Measurements from ENCODE around the gene NDUFV1. TPM values are rescaled to one million over a fixed set of nuclear protein-coding genes. Genes with fewer than 3 reads are reported as not detected.
"Not testable (repeated sequence)": the region's sequence is repeated elsewhere in the genome, so short reads cannot be mapped to it uniquely, and the experiment has no call there.

NDUFV1 gene
- 214 TPM for polyA plus RNA-seq (2012; ENCODE audit: low read depth, missing spikeins)

DNA sequence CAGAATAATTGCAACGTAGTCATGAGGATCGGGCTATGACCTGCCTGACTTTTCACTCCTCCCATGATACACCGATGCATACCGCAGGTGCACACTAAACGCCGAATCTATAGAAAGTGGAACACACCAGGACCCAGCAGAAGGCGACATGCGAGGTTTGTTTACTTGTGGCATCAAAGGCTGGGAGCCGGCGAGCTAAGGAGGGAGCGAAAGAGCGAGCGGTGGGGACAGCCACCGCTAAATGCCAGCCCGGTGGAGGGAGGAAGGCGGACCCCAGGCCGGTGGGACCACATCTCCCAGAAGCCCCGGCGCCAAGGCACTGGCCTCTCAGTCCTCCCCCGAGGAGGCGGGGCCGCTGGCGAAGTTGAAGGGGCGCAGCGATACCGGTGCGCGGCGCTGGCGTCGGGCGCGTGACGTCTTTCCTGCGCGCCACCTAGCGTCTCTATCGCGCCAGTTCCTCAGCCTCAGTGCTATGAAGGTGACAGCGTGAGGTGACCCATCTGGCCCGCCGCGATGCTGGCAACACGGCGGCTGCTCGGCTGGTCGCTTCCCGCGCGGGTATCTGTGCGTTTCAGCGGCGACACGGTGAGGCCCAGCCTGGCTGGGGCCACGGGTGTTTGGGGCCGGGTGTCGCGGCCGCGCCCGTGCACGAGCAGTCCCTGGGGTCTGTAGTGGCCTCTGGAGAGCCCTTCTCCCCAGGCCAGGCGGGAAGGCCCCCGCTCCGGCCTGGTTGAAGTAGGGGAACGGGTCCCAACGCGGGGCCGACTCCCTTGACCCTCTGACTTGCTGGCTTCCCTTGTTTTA, at the start of gene NDUFV1:
Gene NDUFV1, plus strand, starts transcription at position 445 of the 804 bp plus-strand sequence. Its CDS starts 69 bp downstream, at position 514.
- TF ChIP-seq PAX5 (IDR thresholded peaks at IDR 0.05; ENCODE audit: insufficient read depth, low read length, severe bottlenecking) (no peak), POU2F2 (IDR thresholded peaks at IDR 0.05; ENCODE audit: low read depth, low read length) (0 out of 2 replicates have a peak, but pooled peaks have one; percentile 6), POLR2A (IDR thresholded peaks at IDR 0.05; ENCODE audit: low read depth, low read length) (peak; percentile 78), TAF1 (IDR thresholded peaks at IDR 0.05; ENCODE audit: low read depth, low read length) (peak; percentile 69; the same call in 1 of the 2 replicates), POLR2AphosphoS5 (IDR thresholded peaks at IDR 0.05; ENCODE audit: low read depth, low read length) (peak; percentile 83), SPI1 (IDR thresholded peaks at IDR 0.05; ENCODE audit: low read depth, low read length) (peak; percentile 60)
- DNase-seq (ENCODE audit: insufficient read length, low spot score) (peak; percentile 90), FAIRE-seq (peak; percentile 99)

- DNase-seq (ENCODE audit: insufficient read length, low spot score): no peak
- FAIRE-seq: peak; percentile 80
- TF ChIP-seq SPI1 (IDR thresholded peaks at IDR 0.05; ENCODE audit: low read depth, low read length) (peak; percentile 21; the same call in 1 of the 2 replicates), POLR2AphosphoS5 (IDR thresholded peaks at IDR 0.05; ENCODE audit: low read depth, low read length) (no peak), POU2F2 (IDR thresholded peaks at IDR 0.05; ENCODE audit: low read depth, low read length) (peak; percentile 37; the same call in 1 of the 2 replicates)
Observed at GRCh38 chr11:67558084-67558772, 48.5 kb upstream of the NDUFV1 start.

- FAIRE-seq: peak; percentile 43
- peak; percentile 88 for TF ChIP-seq PAX5 (IDR thresholded peaks at IDR 0.05; ENCODE audit: insufficient read depth, low read length, severe bottlenecking)
- no peak for TF ChIP-seq TAF1 (IDR thresholded peaks at IDR 0.05; ENCODE audit: low read depth, low read length)
- TF ChIP-seq POLR2AphosphoS5 (IDR thresholded peaks at IDR 0.05; ENCODE audit: low read depth, low read length): no peak
- peak; percentile 75; the same call in 1 of the 2 replicates for TF ChIP-seq POU2F2 (IDR thresholded peaks at IDR 0.05; ENCODE audit: low read depth, low read length)
- TF ChIP-seq POLR2A (IDR thresholded peaks at IDR 0.05; ENCODE audit: low read depth, low read length): no peak
- TF ChIP-seq SPI1 (IDR thresholded peaks at IDR 0.05; ENCODE audit: low read depth, low read length): no peak
- DNase-seq (ENCODE audit: insufficient read length, low spot score): no peak
Observed at GRCh38 chr11:67561971-67562619, 44.6 kb upstream of the NDUFV1 start.

DNA sequence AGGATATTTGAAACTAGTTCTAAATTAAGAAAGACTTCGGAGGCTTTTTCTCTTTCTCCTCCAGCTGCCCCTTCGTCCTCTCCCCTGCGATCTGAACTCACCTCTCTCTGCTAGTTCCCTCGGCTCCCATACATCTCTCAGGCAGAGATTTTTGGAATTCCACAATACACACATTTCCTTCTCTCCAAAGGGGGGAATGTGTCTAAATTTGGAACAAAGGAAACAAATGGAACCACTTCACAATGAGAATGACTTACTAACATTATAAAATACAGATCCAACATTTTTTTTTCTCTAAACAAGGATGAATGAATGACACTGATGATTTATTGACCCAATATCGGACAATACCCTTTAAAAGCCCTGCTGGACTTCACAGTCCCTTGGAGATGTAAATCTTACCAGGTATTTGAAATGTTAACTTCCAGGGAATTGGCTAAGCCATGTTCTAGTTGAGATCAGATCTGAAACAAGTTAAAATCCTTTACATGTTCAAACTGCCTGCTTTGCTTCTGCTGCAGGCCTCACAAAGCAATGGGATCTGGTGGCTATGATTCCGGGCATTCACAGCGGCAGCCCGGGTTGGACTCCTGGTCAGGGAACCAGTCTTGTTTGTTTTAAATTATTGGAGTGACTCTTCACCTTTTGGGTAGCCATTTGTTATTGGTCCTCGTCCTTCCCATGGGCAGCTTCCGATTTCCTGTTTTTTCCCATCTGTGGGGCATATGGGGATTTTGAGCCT, 43.6 kb upstream of the NDUFV1 start:
- DNase-seq (ENCODE audit: insufficient read length, low spot score): no peak
- TF ChIP-seq POLR2AphosphoS5 (IDR thresholded peaks at IDR 0.05; ENCODE audit: low read depth, low read length) (no peak), TAF1 (IDR thresholded peaks at IDR 0.05; ENCODE audit: low read depth, low read length) (no peak), POLR2A (IDR thresholded peaks at IDR 0.05; ENCODE audit: low read depth, low read length) (no peak), SPI1 (IDR thresholded peaks at IDR 0.05; ENCODE audit: low read depth, low read length) (no peak), POU2F2 (IDR thresholded peaks at IDR 0.05; ENCODE audit: low read depth, low read length) (no peak), PAX5 (IDR thresholded peaks at IDR 0.05; ENCODE audit: insufficient read depth, low read length, severe bottlenecking) (no peak)
- FAIRE-seq: no peak

DNA sequence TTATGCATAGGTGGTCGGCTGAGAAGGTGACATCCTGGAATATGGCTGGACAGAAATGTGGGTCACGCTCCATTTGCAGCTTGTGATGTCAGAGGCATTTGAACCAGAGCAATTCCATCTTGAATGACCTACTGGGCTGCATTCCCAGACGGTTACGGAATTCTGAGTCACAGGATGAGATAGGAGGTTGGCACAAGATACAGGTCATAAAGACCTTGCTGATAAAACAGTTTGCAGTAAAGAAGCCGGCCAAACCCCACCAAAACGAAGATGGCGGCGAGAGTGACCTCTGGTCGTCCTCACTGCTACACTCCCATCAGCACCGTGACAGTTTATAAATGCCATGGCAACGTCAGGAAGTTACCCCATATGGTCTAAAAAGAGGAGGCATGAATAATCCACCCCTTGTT, 43.0 kb upstream of the NDUFV1 start:
- not testable (repeated sequence) for DNase-seq (ENCODE audit: insufficient read length, low spot score); FAIRE-seq

GRCh38 chr11:67564230-67564629, 42.5 kb upstream of the NDUFV1 start:
- no peak for TF ChIP-seq PAX5 (IDR thresholded peaks at IDR 0.05; ENCODE audit: insufficient read depth, low read length, severe bottlenecking)
- no peak for TF ChIP-seq POLR2AphosphoS5 (IDR thresholded peaks at IDR 0.05; ENCODE audit: low read depth, low read length)
- TF ChIP-seq POLR2A (IDR thresholded peaks at IDR 0.05; ENCODE audit: low read depth, low read length): no peak
- no peak for TF ChIP-seq SPI1 (IDR thresholded peaks at IDR 0.05; ENCODE audit: low read depth, low read length)
- TF ChIP-seq POU2F2 (IDR thresholded peaks at IDR 0.05; ENCODE audit: low read depth, low read length): no peak
- TF ChIP-seq TAF1 (IDR thresholded peaks at IDR 0.05; ENCODE audit: low read depth, low read length): no peak
- DNase-seq (ENCODE audit: insufficient read length, low spot score) (no peak), FAIRE-seq (no peak)

- no peak for TF ChIP-seq POLR2A (IDR thresholded peaks at IDR 0.05; ENCODE audit: low read depth, low read length)
- no peak for TF ChIP-seq PAX5 (IDR thresholded peaks at IDR 0.05; ENCODE audit: insufficient read depth, low read length, severe bottlenecking)
- DNase-seq (ENCODE audit: insufficient read length, low spot score) (no peak), FAIRE-seq (no peak)
Observed at GRCh38 chr11:67571443-67571842, 35.3 kb upstream of the NDUFV1 start.

GRCh38 chr11:67572305-67572704, 34.4 kb upstream of the NDUFV1 start:
- DNase-seq (ENCODE audit: insufficient read length, low spot score) (no peak), FAIRE-seq (no peak)
- no peak for TF ChIP-seq PAX5 (IDR thresholded peaks at IDR 0.05; ENCODE audit: insufficient read depth, low read length, severe bottlenecking)
- TF ChIP-seq TAF1 (IDR thresholded peaks at IDR 0.05; ENCODE audit: low read depth, low read length): no peak
- no peak for TF ChIP-seq SPI1 (IDR thresholded peaks at IDR 0.05; ENCODE audit: low read depth, low read length)
- TF ChIP-seq POU2F2 (IDR thresholded peaks at IDR 0.05; ENCODE audit: low read depth, low read length): no peak
- no peak for TF ChIP-seq POLR2AphosphoS5 (IDR thresholded peaks at IDR 0.05; ENCODE audit: low read depth, low read length)
- TF ChIP-seq POLR2A (IDR thresholded peaks at IDR 0.05; ENCODE audit: low read depth, low read length): no peak

All from GM12891 (cell line).